OCI-LY7 (cell line): ENCODE data around the gene ERN1. TPM values are rescaled to one million over a fixed set of nuclear protein-coding genes. Genes with fewer than 3 reads are reported as not detected.
"Not testable (repeated sequence)": the region's sequence is repeated elsewhere in the genome, so short reads cannot be mapped to it uniquely, and the experiment has no call there.

Experiments used
- BruUV-seq: library from RNA; stranded (reverse); fragments of 400-500 nt; replicated peaks from 2 replicates; lab custom pipeline; 2021; lab: Mats Ljungman, UMichigan
- CTCF ChIA-PET: fragments of 300-600 bp; sonication (Branson Sonifier 250); formaldehyde crosslinking; loops from one replicate; lab custom pipeline; 2022; ENCODE audit warnings: antibody characterized with exemption; ENCODE audit not compliant: unreplicated experiment; lab: Charles Lee
- POLR2A ChIA-PET: fragments of 300-600 bp; sonication (Branson Sonifier 250); formaldehyde crosslinking; loops from one replicate; lab custom pipeline; 2022; ENCODE audit warnings: antibody characterized with exemption; lab: Charles Lee
- DNase-seq: peaks from one replicate; pipeline ENCODE4 v3.0.0-alpha.2; 2015; ENCODE audit warnings: low spot score
- H2AFZ ChIP-seq: fragments of 200-600 bp; sonication (generic), shearing (Covaris generic); 2 replicates; pipeline ENCODE4 v1.6.1; 2014; ENCODE audit warnings: mild to moderate bottlenecking, antibody characterized with exemption, low read length, moderate library complexity
- H3K27ac ChIP-seq: fragments of 200-600 bp; sonication (generic); 2 replicates; pipeline ENCODE4 v1.5.1; 2014; ENCODE audit warnings: mixed run types, low read depth, mild to moderate bottlenecking, moderate library complexity, low read length, inconsistent platforms; ENCODE audit not compliant: poor library complexity, severe bottlenecking
- H3K36me3 ChIP-seq: fragments of 200-600 bp; sonication (generic); 2 replicates; pipeline ENCODE4 v1.6.1; 2014; ENCODE audit warnings: mild to moderate bottlenecking, antibody characterized with exemption, low read length, moderate library complexity, mixed read lengths; ENCODE audit not compliant: insufficient read depth
- H3K4me1 ChIP-seq: fragments of 200-600 bp; sonication (generic); 2 replicates; pipeline ENCODE4 v1.5.1; 2014; ENCODE audit warnings: mild to moderate bottlenecking, low read length; ENCODE audit not compliant: insufficient read depth, poor library complexity, severe bottlenecking
- H3K4me2 ChIP-seq: fragments of 200-600 bp; sonication (generic); 2 replicates; pipeline ENCODE4 v1.6.1; 2014; ENCODE audit warnings: mild to moderate bottlenecking, low read length
- H3K4me3 ChIP-seq: fragments of 200-600 bp; sonication (generic); 2 replicates; pipeline ENCODE4 v1.5.1; 2014; ENCODE audit warnings: mild to moderate bottlenecking, low read depth, low read length; ENCODE audit not compliant: poor library complexity, severe bottlenecking
- H3K79me2 ChIP-seq: fragments of 200-600 bp; sonication (generic); 2 replicates; pipeline ENCODE4 v1.6.1; 2016; ENCODE audit warnings: low read depth, mild to moderate bottlenecking, low read length, moderate library complexity, mixed read lengths; ENCODE audit not compliant: insufficient read depth
- H3K9me2 ChIP-seq: fragments of 200-600 bp; sonication (generic); 2 replicates; pipeline ENCODE4 v1.6.1; 2016; ENCODE audit warnings: mild to moderate bottlenecking, low read length, mixed read lengths; ENCODE audit not compliant: insufficient read depth
- H3K9me3 ChIP-seq: fragments of 200-600 bp; sonication (generic); 2 replicates; pipeline ENCODE4 v1.6.1; 2014; ENCODE audit warnings: mild to moderate bottlenecking, mixed run types, low read length, mixed read lengths
- H4K20me1 ChIP-seq: fragments of 200-600 bp; sonication (generic); 2 replicates; pipeline ENCODE4 v1.6.1; 2014; ENCODE audit warnings: mild to moderate bottlenecking, antibody characterized with exemption, low read length, moderate library complexity, mixed read lengths; ENCODE audit not compliant: insufficient read depth
- EZH2phosphoT487 ChIP-seq: fragments of 200-600 bp; sonication (generic); IDR thresholded peaks from 2 replicates; pipeline ENCODE4 v1.6.1; 2018; ENCODE audit warnings: low read depth, borderline replicate concordance, mild to moderate bottlenecking, mixed run types, antibody characterized with exemption, low read length, moderate library complexity, mixed read lengths
- intact Hi-C: fragments of 100-400 bp; cut with micrococcal nuclease; formaldehyde crosslinking; loops from one replicate; pipeline ENCODE4 v1.10.0; 2022; ENCODE audit not compliant: unreplicated experiment
- total RNA-seq, 2 experiments: library from RNA; depleted of rRNA in 1 of 2; stranded (reverse); fragments of >200 nt in 1 of 2; shearing (Covaris generic) in 1 of 2; gene quantifications; 2 replicates each; pipeline ENCODE4 v1.2.3, GENCODE V29; 2014 to 2022
- TF ChIP-seq, protein P1 (sequence below): fragments of 200-600 bp; sonication (generic); conservative IDR thresholded peaks from 2 replicates; pipeline ENCODE4 v1.5.1; 2014; ENCODE audit warnings: mild to moderate bottlenecking, antibody characterized with exemption, low read length, moderate library complexity, mixed read lengths

The ERN1 gene
- total RNA-seq, 2 experiments from 2014 or later, result 22.0 to 70.3 TPM

DNA sequence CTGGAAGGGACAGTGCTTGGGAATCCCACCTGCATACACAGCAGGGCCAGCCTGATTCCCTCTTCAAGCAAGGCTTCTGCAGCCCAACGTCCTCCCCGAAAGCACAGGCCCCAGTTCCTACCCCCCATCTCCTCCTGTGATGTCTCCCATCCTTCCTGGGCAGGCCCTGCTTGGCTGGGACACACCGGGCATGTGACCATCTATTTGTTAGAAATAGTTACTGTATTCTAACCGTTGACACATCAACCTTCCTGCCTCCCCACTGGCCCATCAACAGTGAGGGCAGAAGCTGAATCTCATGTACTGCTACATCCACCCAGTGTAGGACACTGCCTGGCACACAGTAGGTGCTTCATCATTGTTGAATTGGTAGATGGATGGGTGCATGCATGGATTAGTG is 121.1 kb downstream of the ERN1 start:
- Histone ChIP-seq H3K36me3 (peaks cover 89% of the 10 kb centered on the region), H3K4me1 (peaks cover 18% of the 10 kb centered on the region), H3K9me2 (no peaks in the 10 kb centered on the region), H3K27ac (no peak overlapping the region), H3K9me3 (no peaks in the 10 kb centered on the region), H3K4me2 (no peak overlapping the region), H3K4me3 (no peak overlapping the region), H4K20me1 (0 out of 2 replicates have a peak, but pooled peaks cover 3% of the 10 kb centered on the region), H3K79me2 (peaks cover 57% of the 10 kb centered on the region), H2AFZ (no peak overlapping the region)
- DNase-seq, result no peak
- TF ChIP-seq, protein P1, sequence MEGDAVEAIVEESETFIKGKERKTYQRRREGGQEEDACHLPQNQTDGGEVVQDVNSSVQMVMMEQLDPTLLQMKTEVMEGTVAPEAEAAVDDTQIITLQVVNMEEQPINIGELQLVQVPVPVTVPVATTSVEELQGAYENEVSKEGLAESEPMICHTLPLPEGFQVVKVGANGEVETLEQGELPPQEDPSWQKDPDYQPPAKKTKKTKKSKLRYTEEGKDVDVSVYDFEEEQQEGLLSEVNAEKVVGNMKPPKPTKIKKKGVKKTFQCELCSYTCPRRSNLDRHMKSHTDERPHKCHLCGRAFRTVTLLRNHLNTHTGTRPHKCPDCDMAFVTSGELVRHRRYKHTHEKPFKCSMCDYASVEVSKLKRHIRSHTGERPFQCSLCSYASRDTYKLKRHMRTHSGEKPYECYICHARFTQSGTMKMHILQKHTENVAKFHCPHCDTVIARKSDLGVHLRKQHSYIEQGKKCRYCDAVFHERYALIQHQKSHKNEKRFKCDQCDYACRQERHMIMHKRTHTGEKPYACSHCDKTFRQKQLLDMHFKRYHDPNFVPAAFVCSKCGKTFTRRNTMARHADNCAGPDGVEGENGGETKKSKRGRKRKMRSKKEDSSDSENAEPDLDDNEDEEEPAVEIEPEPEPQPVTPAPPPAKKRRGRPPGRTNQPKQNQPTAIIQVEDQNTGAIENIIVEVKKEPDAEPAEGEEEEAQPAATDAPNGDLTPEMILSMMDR, result no peak
- TF ChIP-seq EZH2phosphoT487, result no peak
- BruUV-seq, result no TSS peak
- POLR2A ChIA-PET, result no interaction called here
- intact Hi-C loops, result no loop called here
- CTCF ChIA-PET, result no interaction called here

GRCh38 chr17:64008346-64008745 is 121.6 kb downstream of the ERN1 start:
- CTCF ChIA-PET, result no interaction called here
- no TSS peak for BruUV-seq
- intact Hi-C loops, result no loop called here
- H3K4me2 ChIP-seq, result no peak overlapping the region
- no peaks in the 10 kb centered on the region for H3K9me3 ChIP-seq
- peaks cover 52% of the 10 kb centered on the region for H3K79me2 ChIP-seq
- no peak overlapping the region for H3K27ac ChIP-seq
- POLR2A ChIA-PET, result no interaction called here
- peaks cover 91% of the 10 kb centered on the region for H3K36me3 ChIP-seq
- H3K4me3 ChIP-seq, result no peak overlapping the region
- H4K20me1 ChIP-seq, result 0 out of 2 replicates have a peak, but pooled peaks cover 3% of the 10 kb centered on the region
- TF ChIP-seq, protein P1, result no peak
- TF ChIP-seq EZH2phosphoT487, result no peak
- no peak for DNase-seq
- H2AFZ ChIP-seq, result no peak overlapping the region
- H3K4me1 ChIP-seq, result peaks cover 13% of the 10 kb centered on the region
- H3K9me2 ChIP-seq, result no peaks in the 10 kb centered on the region

GRCh38 chr17:64007838-64008282 is 122.1 kb downstream of the ERN1 start:
- peaks cover 91% of the 10 kb centered on the region for H3K36me3 ChIP-seq
- peaks cover 47% of the 10 kb centered on the region for H3K79me2 ChIP-seq
- TF ChIP-seq, protein P1, result no peak
- no peak for TF ChIP-seq EZH2phosphoT487
- H2AFZ ChIP-seq, result no peak overlapping the region
- no TSS peak for BruUV-seq
- H3K9me3 ChIP-seq, result no peaks in the 10 kb centered on the region
- no peak overlapping the region for H3K4me3 ChIP-seq
- ChIA-PET CTCF (no interaction called here), POLR2A (no interaction called here)
- DNase-seq, result no peak
- H3K4me1 ChIP-seq, result peaks cover 9% of the 10 kb centered on the region
- 0 out of 2 replicates have a peak, but pooled peaks cover 3% of the 10 kb centered on the region for H4K20me1 ChIP-seq
- no peak overlapping the region for H3K27ac ChIP-seq
- no peaks in the 10 kb centered on the region for H3K9me2 ChIP-seq
- no peak overlapping the region for H3K4me2 ChIP-seq
- intact Hi-C loops, result no loop called here

DNA sequence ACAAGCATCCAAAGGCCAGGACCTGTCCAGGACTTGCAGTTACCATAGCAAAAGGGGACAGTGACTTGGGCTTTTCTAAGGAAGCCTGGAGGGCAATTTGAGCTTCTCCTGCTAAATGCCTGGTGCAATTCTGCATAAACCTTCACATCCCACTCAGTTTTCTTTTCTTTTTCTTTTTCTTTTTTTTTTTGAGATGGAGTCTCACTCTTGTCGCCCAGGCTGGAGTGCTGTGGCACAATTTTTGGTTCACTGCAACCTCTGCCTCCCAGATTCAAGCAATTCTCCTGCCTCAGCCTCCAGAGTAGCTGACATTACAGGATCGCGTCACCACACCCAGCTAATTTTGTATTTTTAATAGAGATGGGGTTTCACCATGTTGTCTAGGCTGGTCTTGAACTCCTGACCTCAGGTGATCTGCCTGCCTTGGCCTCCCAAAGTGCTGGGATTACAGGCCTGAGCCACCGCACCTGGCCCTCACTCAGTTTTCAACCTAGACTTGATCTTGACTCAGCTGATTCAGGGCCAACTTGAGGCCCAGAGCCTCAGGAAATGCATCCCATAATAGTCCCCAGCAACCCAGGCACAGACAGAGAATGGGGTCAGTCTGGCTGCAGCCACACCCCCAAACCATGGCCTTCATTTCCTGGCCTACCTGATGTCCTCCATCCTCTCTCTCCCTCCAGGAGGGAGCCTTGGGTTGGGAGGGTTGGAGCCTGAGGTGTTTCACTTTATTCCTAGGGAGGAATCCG is 122.7 kb downstream of the ERN1 start:
- not testable (repeated sequence) for BruUV-seq, H2AFZ ChIP-seq, DNase-seq

More for the DNA sequence above, 122.7 kb downstream of the ERN1 start:
- peaks cover 91% of the 10 kb centered on the region for H3K36me3 ChIP-seq
- H3K4me3 ChIP-seq, H3K9me3 ChIP-seq, H3K9me2 ChIP-seq, H3K27ac ChIP-seq, CTCF ChIA-PET, H3K4me2 ChIP-seq, intact Hi-C loops, H4K20me1 ChIP-seq, H3K4me1 ChIP-seq: not testable (repeated sequence)
- peaks cover 41% of the 10 kb centered on the region for H3K79me2 ChIP-seq
- POLR2A ChIA-PET, result interaction anchor here (0.7 kb wide), 1 partner anchor 296 kb away, joined by 3 read pairs; no protein-coding TSS in a partner anchor
